Pons (tissue), 1 donor: ENCODE measurements around the gene ARL15.

Source experiments
- DNase-seq: peaks from one replicate; pipeline ENCODE4 v3.0.0-alpha.2; 2016; ENCODE audit warnings: low spot score

Gene ARL15

DNA sequence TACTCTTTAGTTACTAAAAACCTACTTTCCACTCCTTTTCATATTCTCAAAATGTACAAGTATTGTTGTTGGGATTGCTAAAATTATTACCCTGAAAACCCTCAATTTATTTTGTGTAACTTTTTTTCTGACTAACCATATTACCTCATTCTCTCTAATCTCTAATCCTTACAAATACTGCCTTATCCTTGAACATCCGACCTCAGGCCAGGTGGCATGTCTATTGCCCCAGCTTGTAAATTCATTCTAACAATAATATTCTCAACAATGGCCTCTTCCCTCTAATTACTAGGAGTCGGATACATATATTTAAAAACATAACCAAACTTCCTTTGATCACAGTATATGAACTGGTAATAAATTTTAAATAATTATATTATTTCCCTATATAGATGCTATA is 25.8 kb downstream of the ARL15 start:
- DNase-seq: no peak

GRCh38 chr5:54282876-54283275 is 27.5 kb downstream of the ARL15 start:
- no peak for DNase-seq

DNA sequence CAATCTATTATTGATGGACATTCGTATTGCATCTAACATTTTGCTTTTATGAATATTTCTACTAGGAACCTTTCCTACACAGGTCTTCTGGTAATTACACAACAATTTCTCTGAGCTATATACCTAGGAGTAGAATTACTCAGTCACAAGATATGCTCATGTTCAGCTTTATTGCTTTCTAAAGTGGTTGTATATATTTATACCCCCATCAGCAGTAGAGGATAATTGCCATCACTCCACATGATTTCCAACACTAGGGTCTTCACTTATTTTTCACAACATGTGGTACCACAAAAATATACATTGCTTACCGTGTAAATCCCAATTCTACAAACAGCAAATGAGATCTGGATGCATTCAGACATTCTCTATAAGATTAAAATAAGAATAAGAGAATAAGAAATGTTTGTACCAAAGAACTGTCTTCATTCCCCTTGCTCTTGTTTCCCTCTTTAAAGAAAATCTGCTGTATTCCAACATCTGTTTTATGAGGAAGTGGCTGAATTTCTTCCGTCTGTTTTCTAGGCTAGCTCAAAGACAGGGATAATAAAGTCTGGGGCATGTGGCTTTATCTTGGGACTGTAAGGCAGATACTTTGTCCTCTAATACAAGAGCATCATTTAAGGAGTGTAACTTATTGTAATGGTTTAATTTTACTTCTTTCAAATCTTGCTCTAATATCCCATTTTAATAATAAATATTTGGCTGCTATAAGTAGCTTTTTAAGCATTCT is 28.2 kb downstream of the ARL15 start:
- no peak for DNase-seq

DNA sequence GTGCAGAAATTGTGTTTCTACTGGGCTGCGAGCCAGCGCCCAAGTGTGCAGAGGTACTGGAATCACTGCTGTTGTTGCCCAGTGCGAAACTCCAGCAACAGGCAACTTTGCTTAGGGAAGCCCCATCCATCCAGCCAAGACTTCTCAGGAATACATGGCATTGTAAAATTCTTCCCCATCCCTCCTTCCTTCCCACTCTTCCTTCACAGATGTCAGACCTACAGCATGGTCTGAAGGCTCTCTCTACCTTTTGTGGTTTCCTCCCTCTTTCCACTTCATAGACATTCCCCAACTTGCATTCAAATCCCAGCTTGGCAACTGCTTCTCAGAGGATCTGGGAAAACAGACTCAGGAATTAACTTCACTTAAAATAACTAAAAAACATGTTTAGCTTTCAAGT is 30.4 kb downstream of the ARL15 start:
- DNase-seq: no peak

DNA sequence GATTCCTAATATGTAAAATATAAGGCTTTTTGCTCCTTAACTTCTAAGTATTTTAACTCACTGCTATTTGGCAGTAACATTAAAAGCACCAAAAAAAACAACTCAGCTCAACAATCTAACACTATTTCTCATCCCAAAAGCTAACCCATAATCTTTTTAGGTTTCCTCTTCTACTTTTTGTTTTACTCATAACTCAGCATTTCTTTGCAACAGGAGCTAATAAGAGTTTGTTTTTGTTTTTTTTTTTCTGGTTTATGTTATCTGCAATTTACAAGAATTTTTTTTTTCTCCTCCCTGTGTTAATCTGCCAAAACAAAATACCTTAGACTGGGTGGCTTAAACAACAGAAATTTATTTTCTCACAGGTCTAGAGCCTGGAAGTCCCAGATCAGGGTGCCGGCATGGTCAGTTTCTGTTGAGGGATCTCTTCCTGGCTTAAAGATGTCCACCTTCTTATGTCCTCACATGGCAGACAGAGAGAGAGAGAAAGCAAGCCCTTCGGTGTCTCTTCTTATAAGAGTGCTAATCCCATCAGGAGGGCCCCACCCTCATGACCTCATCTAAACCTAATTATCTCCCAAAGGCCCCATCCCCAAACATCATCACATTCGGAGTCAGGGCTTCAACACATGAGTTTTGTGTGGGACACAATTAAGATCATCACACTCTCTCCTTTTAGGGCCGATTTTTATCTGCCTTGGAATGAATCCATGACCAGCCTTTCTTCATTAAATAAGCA is 31.2 kb downstream of the ARL15 start:
- DNase-seq: no peak

GRCh38 chr5:54278036-54278830 is 32.1 kb downstream of the ARL15 start:
- no peak for DNase-seq

DNA sequence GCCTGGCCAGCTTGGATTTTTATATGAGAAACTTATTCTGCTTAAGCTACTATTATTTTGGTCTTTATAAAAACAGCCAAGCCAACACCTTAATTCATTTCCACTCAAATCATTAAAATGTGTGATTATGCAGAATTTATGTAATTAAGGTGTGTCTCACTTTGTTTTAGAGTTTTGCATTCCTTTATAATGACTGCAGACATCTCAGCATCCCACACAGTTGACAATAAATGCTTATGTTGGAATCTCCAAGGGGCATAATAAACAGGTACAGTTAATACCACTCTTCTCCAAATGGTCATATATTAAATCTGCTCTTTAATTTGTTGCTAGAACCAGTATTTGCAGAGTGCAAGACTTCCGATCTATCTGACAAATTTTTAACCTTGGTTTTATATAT is 34.3 kb downstream of the ARL15 start:
- no peak for DNase-seq

- DNase-seq: no peak
Measured at GRCh38 chr5:54275361-54275760, 35.0 kb downstream of the ARL15 start.

DNA sequence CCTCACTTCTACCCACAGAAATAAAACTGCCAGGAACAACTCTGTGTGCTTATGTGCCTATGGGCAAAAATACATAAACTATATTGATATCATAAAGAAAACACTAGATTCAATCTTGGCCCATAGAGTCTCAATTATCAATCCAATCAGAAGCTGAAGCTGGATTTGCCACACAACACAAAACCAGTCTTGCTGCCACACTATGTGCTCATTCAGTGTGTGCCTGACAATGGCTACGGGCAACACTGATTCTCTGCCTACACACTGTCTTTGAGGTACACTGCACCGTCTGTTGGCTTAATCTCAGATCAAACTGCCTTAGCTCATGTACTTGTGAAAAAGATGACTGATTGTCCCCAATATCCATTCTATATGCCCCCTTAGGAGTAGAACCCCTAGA is 35.4 kb downstream of the ARL15 start:
- DNase-seq: no peak

- no peak for DNase-seq
Measured at GRCh38 chr5:54273715-54274114, 36.7 kb downstream of the ARL15 start.

GRCh38 chr5:54272746-54273145 is 37.6 kb downstream of the ARL15 start:
- DNase-seq: no peak

GRCh38 chr5:54270326-54270725 is 40.0 kb downstream of the ARL15 start:
- DNase-seq: no peak

DNA sequence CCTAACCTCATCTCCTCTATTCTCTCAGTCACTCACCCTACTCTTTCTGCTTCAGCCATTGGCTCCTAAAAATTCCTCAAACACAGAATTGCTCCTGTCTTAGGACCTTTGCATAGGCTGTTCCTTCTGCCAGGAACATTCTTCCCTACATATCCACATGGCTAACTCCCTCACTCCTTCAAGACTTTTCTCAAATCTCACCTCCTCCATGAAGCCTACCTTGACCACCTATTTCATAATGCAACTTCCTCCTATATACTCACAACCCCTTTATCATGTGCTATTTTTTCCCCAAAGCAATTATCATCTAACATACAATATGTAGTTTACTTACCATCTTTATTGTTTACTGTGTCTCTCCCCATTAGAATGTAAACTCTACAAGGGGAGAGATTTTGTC is 45.8 kb downstream of the ARL15 start:
- DNase-seq: no peak

- DNase-seq: no peak
Measured at GRCh38 chr5:54263447-54263846, 46.9 kb downstream of the ARL15 start.

- DNase-seq: no peak
Measured at GRCh38 chr5:54261596-54261995, 48.8 kb downstream of the ARL15 start.

DNA sequence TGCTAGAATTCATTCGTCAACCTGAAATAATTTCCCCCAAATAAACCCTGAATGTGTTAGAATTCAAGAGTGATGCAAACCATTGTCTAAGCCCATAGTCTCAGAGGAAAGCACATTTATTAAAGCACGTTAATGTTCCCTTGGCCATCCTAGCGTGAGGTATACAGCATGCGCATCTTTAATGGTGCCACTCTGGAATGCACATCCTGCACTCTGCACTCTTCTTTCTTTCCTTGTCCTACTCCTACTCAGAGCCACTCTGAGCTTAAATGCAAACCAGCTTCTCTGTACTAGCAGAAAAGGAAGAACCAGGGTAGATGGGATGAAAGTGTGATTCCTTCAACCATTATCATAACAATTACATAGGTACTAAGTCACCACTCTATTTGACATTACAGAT is 50.4 kb downstream of the ARL15 start:
- DNase-seq: no peak

DNA sequence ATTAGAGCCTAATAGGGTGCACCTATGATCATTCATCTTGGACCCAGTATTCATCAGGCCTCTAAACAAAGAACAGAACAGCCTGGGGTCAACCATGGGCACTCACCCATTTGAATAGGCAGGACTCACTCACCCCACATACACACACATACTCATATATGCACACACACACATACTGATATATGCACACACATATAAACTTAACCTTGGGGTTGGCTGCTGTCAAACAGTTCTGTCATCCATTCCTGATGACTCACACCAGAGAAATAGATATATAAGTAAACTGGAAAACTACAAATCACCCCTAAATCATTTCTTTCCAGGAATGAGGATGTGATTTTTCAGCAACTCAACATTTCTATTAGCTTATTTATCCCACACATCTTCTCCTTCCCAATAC is 51.3 kb downstream of the ARL15 start:
- no peak for DNase-seq

- DNase-seq: no peak
Measured at GRCh38 chr5:54257366-54258118, 52.8 kb downstream of the ARL15 start.

DNA sequence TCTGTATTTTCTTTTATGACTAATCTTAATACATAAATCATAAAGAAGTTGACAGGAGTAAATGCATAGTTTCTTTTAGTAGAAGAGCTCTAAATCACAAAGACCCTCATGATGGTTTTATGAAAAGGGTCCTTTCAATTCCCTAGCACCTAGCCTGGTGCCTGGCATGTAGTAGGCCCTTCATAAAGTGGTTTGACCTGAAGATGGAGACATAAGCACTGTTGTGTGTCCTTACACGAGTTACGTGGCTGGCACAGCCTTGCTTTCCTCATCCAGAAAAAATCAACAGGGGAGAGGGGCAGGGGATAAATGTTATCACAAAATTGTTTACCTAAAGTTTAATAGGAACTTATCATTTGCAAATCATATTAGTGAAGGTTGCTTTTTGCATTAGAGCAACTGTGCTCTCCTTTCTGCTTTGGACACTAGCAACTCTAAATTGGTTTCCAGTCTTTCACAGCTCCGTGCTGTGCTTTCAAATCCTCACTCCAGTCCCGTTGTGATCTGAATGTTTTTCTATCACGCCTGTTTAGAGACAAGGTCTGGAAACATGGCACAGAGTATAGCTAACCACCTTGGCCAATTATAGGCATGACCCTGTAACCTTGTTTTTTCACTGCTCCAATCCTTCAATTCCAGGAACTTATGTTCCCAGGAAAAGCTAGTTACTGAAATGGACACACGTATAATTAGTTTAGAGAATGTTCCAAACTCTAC is 55.7 kb downstream of the ARL15 start:
- DNase-seq: peak; percentile 55

DNA sequence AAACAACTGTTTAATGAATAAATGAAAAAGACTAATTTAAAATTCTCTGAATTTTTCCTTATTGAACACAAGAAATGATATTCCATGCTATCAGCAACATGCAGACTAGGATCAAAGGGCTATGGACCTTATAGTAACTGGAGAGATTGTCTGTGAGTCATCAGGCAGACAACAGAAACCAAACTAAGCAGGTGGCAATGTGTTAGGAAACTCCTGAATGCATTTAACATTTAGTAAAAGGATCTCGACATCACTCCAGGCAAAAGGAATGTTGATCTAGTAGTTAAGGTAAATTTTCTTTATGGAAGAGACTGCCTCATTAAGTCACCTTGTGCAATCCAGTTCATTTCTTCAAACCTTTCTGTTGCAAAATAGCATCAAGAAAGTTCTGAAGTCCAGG is 58.4 kb downstream of the ARL15 start:
- DNase-seq: no peak

DNA sequence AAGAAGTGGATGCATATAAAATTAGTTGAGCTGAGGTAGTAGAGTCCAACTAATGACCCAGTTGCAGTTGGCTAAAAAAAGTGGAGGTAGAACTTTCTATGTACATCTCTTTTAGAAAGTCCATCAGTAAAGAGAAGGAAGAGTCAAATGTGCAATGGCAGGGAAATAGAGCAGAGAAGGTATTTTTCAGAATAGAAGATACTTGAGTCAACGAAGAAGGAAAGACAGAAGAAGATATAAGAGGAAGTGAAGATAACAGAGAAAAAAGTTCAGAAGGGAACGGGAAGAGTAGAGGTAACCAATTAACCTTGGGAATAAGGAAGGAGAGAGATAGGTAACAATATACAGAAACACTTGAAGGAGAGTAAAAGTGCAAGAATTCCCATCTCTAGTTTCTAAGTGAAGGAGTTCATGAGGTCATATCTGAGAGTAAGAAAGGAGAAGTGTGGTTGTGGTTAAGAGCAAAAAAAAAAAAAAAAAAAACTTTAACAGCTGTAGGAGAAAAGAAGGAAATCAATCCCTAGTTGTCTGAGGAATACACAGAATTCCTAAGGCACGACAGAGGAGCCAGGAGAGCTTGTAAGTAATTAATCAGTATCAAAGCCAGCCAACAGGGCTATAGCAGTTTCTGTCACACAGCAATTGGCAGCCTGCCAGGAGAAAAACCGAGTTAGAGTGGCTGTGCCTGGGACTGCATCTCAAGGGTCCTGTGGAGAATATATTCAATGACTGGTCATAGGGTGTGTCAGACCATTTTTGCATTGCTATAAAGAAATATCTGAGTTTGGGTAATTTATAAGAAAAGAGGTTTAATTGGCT is 61.0 kb downstream of the ARL15 start:
- DNase-seq: peak; percentile 12
